ENCODE measurements around the gene CAMTA1. TPM values are rescaled to one million over a fixed set of nuclear protein-coding genes. Genes with fewer than 3 reads are reported as not detected.

Gene CAMTA1
- polyA plus RNA-seq, 1 donor from 2014 or later, result 162 TPM

- no peaks in the 10 kb centered on the region for H3F3A ChIP-seq (ENCODE audit: insufficient read depth, low read length, poor library complexity, severe bottlenecking)
- H3K9me2 ChIP-seq (ENCODE audit: insufficient read depth, low read length), result no peaks in the 10 kb centered on the region
- H2AFZ ChIP-seq (ENCODE audit: low read depth, low read length), result no peak overlapping the region
- no peak overlapping the region for H3K4me2 ChIP-seq (ENCODE audit: low read length)
- H3K9ac ChIP-seq (ENCODE audit: low read length), result no peak overlapping the region
- no peak overlapping the region for H3K4me3 ChIP-seq (ENCODE audit: low read length)
- no peaks in the 10 kb centered on the region for H4K20me1 ChIP-seq (ENCODE audit: insufficient read depth)
- H3K79me2 ChIP-seq (replicated peaks; ENCODE audit: insufficient read depth, low read length), result no peaks in the 10 kb centered on the region
- H3K9me3 ChIP-seq (ENCODE audit: low read length), result no peaks in the 10 kb centered on the region
- no peaks in the 10 kb centered on the region for H3K36me3 ChIP-seq (ENCODE audit: insufficient read depth, low read length)
- no peak overlapping the region for H3K27ac ChIP-seq (ENCODE audit: low read length)
- TF ChIP-seq EP300 (conservative IDR thresholded peaks at IDR 0.05; ENCODE audit: poor library complexity, severe bottlenecking), result peak; percentile 18
- no peak for TF ChIP-seq EZH2 (IDR thresholded peaks at IDR 0.05; ENCODE audit: borderline replicate concordance, insufficient read depth, low read length, poor library complexity, severe bottlenecking)
- H3K27me3 ChIP-seq (ENCODE audit: insufficient read depth, low read depth, low read length), result no peaks in the 10 kb centered on the region
Measured at GRCh38 chr1:7221826-7222694, 436.8 kb downstream of the CAMTA1 start.

GRCh38 chr1:7222695-7223015, 437.4 kb downstream of the CAMTA1 start:
- no peak overlapping the region for H3K27ac ChIP-seq (ENCODE audit: low read length)
- H3K9ac ChIP-seq (ENCODE audit: low read length), result no peak overlapping the region
- TF ChIP-seq CTCF (IDR thresholded peaks at IDR 0.05; ENCODE audit: poor library complexity, severe bottlenecking) (no peak), TAF1 (IDR thresholded peaks at IDR 0.05; ENCODE audit: low read depth) (no peak), POLR2AphosphoS5 (IDR thresholded peaks at IDR 0.05) (no peak), RAD21 (conservative IDR thresholded peaks at IDR 0.05) (no peak), MXI1 (conservative IDR thresholded peaks at IDR 0.05; ENCODE audit: poor library complexity, severe bottlenecking) (no peak), SMC3 (conservative IDR thresholded peaks at IDR 0.05; ENCODE audit: poor library complexity) (no peak)
- no peaks in the 10 kb centered on the region for H3K27me3 ChIP-seq (ENCODE audit: insufficient read depth, low read depth, low read length)
- H3F3A ChIP-seq (ENCODE audit: insufficient read depth, low read length, poor library complexity, severe bottlenecking), result no peaks in the 10 kb centered on the region
- H3K79me2 ChIP-seq (replicated peaks; ENCODE audit: insufficient read depth, low read length), result no peaks in the 10 kb centered on the region
- H4K20me1 ChIP-seq (ENCODE audit: insufficient read depth), result no peaks in the 10 kb centered on the region
- no peak overlapping the region for H3K4me2 ChIP-seq (ENCODE audit: low read length)
- H3K4me3 ChIP-seq (ENCODE audit: low read length), result no peak overlapping the region
- H3K9me2 ChIP-seq (ENCODE audit: insufficient read depth, low read length), result no peaks in the 10 kb centered on the region
- H3K36me3 ChIP-seq (ENCODE audit: insufficient read depth, low read length), result no peaks in the 10 kb centered on the region
- no peaks in the 10 kb centered on the region for H3K9me3 ChIP-seq (ENCODE audit: low read length)
- H2AFZ ChIP-seq (ENCODE audit: low read depth, low read length), result no peak overlapping the region

- Histone ChIP-seq H2AFZ (ENCODE audit: low read depth, low read length) (no peak overlapping the region), H4K20me1 (ENCODE audit: insufficient read depth) (no peaks in the 10 kb centered on the region), H3K4me3 (ENCODE audit: low read length) (no peak overlapping the region), H3K9ac (ENCODE audit: low read length) (no peak overlapping the region), H3K4me2 (ENCODE audit: low read length) (no peak overlapping the region), H3K9me2 (ENCODE audit: insufficient read depth, low read length) (no peaks in the 10 kb centered on the region), H3F3A (ENCODE audit: insufficient read depth, low read length, poor library complexity, severe bottlenecking) (no peaks in the 10 kb centered on the region), H3K9me3 (ENCODE audit: low read length) (no peaks in the 10 kb centered on the region), H3K36me3 (ENCODE audit: insufficient read depth, low read length) (no peaks in the 10 kb centered on the region), H3K27ac (ENCODE audit: low read length) (no peak overlapping the region), H3K27me3 (ENCODE audit: insufficient read depth, low read depth, low read length) (no peaks in the 10 kb centered on the region), H3K79me2 (replicated peaks; ENCODE audit: insufficient read depth, low read length) (no peaks in the 10 kb centered on the region)
- no peak for TF ChIP-seq MXI1 (conservative IDR thresholded peaks at IDR 0.05; ENCODE audit: poor library complexity, severe bottlenecking)
- TF ChIP-seq CTCF (IDR thresholded peaks at IDR 0.05; ENCODE audit: poor library complexity, severe bottlenecking), result no peak
- TF ChIP-seq RAD21 (conservative IDR thresholded peaks at IDR 0.05), result no peak
- TF ChIP-seq TAF1 (IDR thresholded peaks at IDR 0.05; ENCODE audit: low read depth), result no peak
- no peak for TF ChIP-seq EP300 (conservative IDR thresholded peaks at IDR 0.05; ENCODE audit: poor library complexity, severe bottlenecking)
- TF ChIP-seq POLR2AphosphoS5 (IDR thresholded peaks at IDR 0.05), result no peak
- no peak for TF ChIP-seq SMC3 (conservative IDR thresholded peaks at IDR 0.05; ENCODE audit: poor library complexity)
- TF ChIP-seq EZH2 (IDR thresholded peaks at IDR 0.05; ENCODE audit: borderline replicate concordance, insufficient read depth, low read length, poor library complexity, severe bottlenecking), result no peak
- no peak for TF ChIP-seq REST (IDR thresholded peaks at IDR 0.05; ENCODE audit: borderline replicate concordance)
Measured at GRCh38 chr1:7223334-7224080, 438.3 kb downstream of the CAMTA1 start.

Measured in neural cell (in vitro differentiated cells).